Measurements from ENCODE around the gene TMBIM4. TPM values are rescaled to one million over a fixed set of nuclear protein-coding genes. Genes with fewer than 3 reads are reported as not detected.

TMBIM4 gene
- total and polyA plus RNA-seq, 2 donors (not counting 3 experiments of a cell fraction or from before 2014, with no cell fraction given) = 74.1 to 370 TPM

DNA sequence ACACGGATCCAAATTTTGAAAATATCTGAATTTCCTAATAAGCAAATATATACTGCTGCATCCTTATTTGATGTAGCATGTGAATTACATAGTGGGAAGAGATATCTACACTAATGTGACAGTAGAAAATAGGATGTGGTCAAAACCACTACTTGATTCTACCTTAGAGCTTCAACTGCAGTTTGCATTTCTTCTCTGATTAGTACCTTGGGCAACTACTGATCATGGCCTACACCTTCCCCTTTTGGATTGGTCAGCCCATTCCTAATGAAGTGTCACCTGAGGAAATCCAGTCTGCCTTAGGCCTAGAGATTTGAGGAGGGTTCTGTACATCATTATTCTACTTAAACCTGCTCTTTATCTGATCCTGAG is 49.9 kb downstream of the TMBIM4 start:
- Histone ChIP-seq H3K9ac (replicated peaks; ENCODE audit: extremely low read depth, insufficient read depth, low read length) (no peak overlapping the region), H3K9me1 (replicated peaks; ENCODE audit: control insufficient read depth, extremely low read depth, insufficient read depth, low read length) (no peaks in the 10 kb centered on the region), H3K27me3 (ENCODE audit: control insufficient read depth in 2 of 2, insufficient read depth in 2 of 2, low read length in 2 of 2) (no peaks in the 10 kb centered on the region), H3K4me1 (ENCODE audit: control insufficient read depth, extremely low read depth, insufficient read depth, low read length) (no peaks in the 10 kb centered on the region), H3K4me2 (ENCODE audit: insufficient read depth, low read length) (no peak overlapping the region), H3K4me3 (replicated peaks in 1 of 3; ENCODE audit: insufficient read depth in 1 of 3, low read depth in 1 of 3, low read length in 3 of 3) (no peak overlapping the region), H4K20me1 (replicated peaks; ENCODE audit: control insufficient read depth, extremely low read depth, insufficient read depth, low read length) (no peaks in the 10 kb centered on the region), H2AFZ (ENCODE audit: low read depth, low read length) (no peak overlapping the region), H3K79me2 (ENCODE audit: control insufficient read depth, insufficient read depth, low read length) (no peaks in the 10 kb centered on the region), H3K27ac (ENCODE audit: insufficient read depth, low read depth, low read length) (no peak overlapping the region), H3K9me3 (replicated peaks; ENCODE audit: control insufficient read depth, insufficient read depth, low read length) (no peaks in the 10 kb centered on the region), H3K36me3 (ENCODE audit: control insufficient read depth in 2 of 2, extremely low read depth in 1 of 2, insufficient read depth in 2 of 2, low read length in 2 of 2) (peaks cover 4 to 8% of the 10 kb centered on the region in 2 experiments)
- ChIA-PET CTCF (interaction anchor here (1.0 to 1.7 kb wide), 4 partner anchors 8 to 814 kb away, joined by 3 to 6 read pairs (median 4); no protein-coding TSS in a partner anchor), POLR2A (no interaction called here)
- no TSS peak for BruUV-seq (replicated peaks)
- DNase-seq (ENCODE audit: low read depth, low spot score) (no peak), FAIRE-seq (no peak)
- no peak for TF ChIP-seq FOS (IDR thresholded peaks at IDR 0.05; ENCODE audit: borderline replicate concordance, insufficient read depth, low read length)
- no peak for TF ChIP-seq JUN (IDR thresholded peaks at IDR 0.05; ENCODE audit: borderline replicate concordance, insufficient read depth, insufficient read length, low read depth)
- TF ChIP-seq, protein P1, sequence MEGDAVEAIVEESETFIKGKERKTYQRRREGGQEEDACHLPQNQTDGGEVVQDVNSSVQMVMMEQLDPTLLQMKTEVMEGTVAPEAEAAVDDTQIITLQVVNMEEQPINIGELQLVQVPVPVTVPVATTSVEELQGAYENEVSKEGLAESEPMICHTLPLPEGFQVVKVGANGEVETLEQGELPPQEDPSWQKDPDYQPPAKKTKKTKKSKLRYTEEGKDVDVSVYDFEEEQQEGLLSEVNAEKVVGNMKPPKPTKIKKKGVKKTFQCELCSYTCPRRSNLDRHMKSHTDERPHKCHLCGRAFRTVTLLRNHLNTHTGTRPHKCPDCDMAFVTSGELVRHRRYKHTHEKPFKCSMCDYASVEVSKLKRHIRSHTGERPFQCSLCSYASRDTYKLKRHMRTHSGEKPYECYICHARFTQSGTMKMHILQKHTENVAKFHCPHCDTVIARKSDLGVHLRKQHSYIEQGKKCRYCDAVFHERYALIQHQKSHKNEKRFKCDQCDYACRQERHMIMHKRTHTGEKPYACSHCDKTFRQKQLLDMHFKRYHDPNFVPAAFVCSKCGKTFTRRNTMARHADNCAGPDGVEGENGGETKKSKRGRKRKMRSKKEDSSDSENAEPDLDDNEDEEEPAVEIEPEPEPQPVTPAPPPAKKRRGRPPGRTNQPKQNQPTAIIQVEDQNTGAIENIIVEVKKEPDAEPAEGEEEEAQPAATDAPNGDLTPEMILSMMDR (IDR thresholded peaks at IDR 0.05; ENCODE audit: extremely low read depth in 1 of 2, insufficient read depth in 1 of 2, low read depth in 1 of 2, low read length in 2 of 2) = no peak
- no peak for TF ChIP-seq GATA2 (IDR thresholded peaks at IDR 0.05; ENCODE audit: insufficient read depth, insufficient read length, low read depth, low read length)
- TF ChIP-seq EZH2 (IDR thresholded peaks at IDR 0.05; ENCODE audit: borderline replicate concordance, low read depth, low read length, severe bottlenecking) = no peak
- dilution Hi-C loops (cut with MboI; ENCODE audit: extremely low pct_ligation_motif_present, low sequenced_read_pairs) (no loop called here), intact Hi-C loops (cut with micrococcal nuclease) (no loop called here)
